ENCODE data around the gene PTPN3. TPM values are rescaled to one million over a fixed set of nuclear protein-coding genes. Genes with fewer than 3 reads are reported as not detected.

The PTPN3 gene
- total RNA-seq, 1 experiment from 2014 or later: 20.8 TPM

DNA sequence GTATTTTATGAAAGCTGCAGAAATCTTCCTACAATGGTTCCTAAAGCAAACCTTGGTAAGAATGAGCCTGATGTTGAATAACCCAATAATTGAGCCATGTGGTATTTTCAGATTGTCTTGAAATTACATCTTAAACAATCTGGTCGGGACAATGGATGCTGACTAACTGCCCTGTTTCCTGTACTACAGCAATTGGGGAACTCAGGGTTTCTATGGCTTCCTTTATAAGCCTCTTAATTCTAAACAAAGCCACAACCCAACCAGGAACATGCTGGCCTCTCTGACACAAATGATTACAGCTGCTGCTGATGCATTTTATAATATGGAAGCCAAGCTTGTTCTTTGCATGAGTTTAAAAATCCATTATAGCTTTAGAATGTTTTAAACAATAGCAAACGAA lies 30.2 kb downstream of the PTPN3 start:
- ChIA-PET CTCF (interaction anchor here (1.4 kb wide), 1 partner anchor 285 kb away, joined by 3 read pairs; no protein-coding TSS in a partner anchor), RAD21 (ENCODE audit: low non-redundant PET in 1 of 2, low total read pairs in 2 of 2, uncharacterized antibody in 2 of 2, unreplicated experiment in 2 of 2) (no interaction called here), POLR2A (no interaction called here)
- H3K79me2 ChIP-seq (ENCODE audit: insufficient read depth, low read length): peaks cover 50% of the 10 kb centered on the region
- H3K9me3 ChIP-seq (ENCODE audit: control insufficient read depth in 1 of 2, insufficient read depth in 1 of 2, low read depth in 1 of 2, low read length in 2 of 2): no peaks in the 10 kb centered on the region
- no peaks in the 10 kb centered on the region for H3K9me2 ChIP-seq (ENCODE audit: insufficient read depth)
- peaks cover 2 to 28% of the 10 kb centered on the region in 2 experiments; a peak in 3 of 4 replicates for H3K4me1 ChIP-seq (ENCODE audit: control insufficient read depth in 1 of 2, insufficient read depth in 2 of 2, low read length in 2 of 2)
- H3K4me3 ChIP-seq (replicated peaks in 1 of 2; ENCODE audit: low read depth in 1 of 2, low read length in 2 of 2): no peak overlapping the region
- no peak overlapping the region for H3K9ac ChIP-seq (ENCODE audit: low read length)
- DNase-seq (ENCODE audit: low read depth, low spot score): no peak
- no peak overlapping the region for H3K27ac ChIP-seq (ENCODE audit: low read depth, low read length)
- no TSS peak for BruUV-seq (replicated peaks)
- 0 out of 4 replicates have a peak, but pooled peaks cover 0 to 1% of the 10 kb centered on the region in 2 experiments for H3K36me3 ChIP-seq (ENCODE audit: control insufficient read depth in 1 of 2, insufficient read depth in 2 of 2, low read length in 2 of 2)
- TF ChIP-seq JUND (IDR thresholded peaks at IDR 0.05) (no peak), CEBPB (IDR thresholded peaks at IDR 0.05; ENCODE audit: low read depth) (no peak), EZH2phosphoT487 (IDR thresholded peaks at IDR 0.05; ENCODE audit: borderline replicate concordance) (no peak), SRF (IDR thresholded peaks at IDR 0.05; ENCODE audit: low read depth) (no peak), YY1 (IDR thresholded peaks at IDR 0.05; ENCODE audit: extremely low read depth, insufficient replicate concordance, low read depth, low read length) (no peak), EGR1 (IDR thresholded peaks at IDR 0.05; ENCODE audit: low read depth) (no peak), TCF7L2 (IDR thresholded peaks at IDR 0.05; ENCODE audit: borderline replicate concordance, extremely low read depth, insufficient read depth, insufficient read length) (no peak), ZNF274 (IDR thresholded peaks at IDR 0.05; ENCODE audit: low read depth, low read length) (no peak), POLR2A (IDR thresholded peaks at IDR 0.05; ENCODE audit: borderline replicate concordance, extremely low read depth, insufficient read depth, insufficient read length) (no peak)
- TF ChIP-seq, protein P1, sequence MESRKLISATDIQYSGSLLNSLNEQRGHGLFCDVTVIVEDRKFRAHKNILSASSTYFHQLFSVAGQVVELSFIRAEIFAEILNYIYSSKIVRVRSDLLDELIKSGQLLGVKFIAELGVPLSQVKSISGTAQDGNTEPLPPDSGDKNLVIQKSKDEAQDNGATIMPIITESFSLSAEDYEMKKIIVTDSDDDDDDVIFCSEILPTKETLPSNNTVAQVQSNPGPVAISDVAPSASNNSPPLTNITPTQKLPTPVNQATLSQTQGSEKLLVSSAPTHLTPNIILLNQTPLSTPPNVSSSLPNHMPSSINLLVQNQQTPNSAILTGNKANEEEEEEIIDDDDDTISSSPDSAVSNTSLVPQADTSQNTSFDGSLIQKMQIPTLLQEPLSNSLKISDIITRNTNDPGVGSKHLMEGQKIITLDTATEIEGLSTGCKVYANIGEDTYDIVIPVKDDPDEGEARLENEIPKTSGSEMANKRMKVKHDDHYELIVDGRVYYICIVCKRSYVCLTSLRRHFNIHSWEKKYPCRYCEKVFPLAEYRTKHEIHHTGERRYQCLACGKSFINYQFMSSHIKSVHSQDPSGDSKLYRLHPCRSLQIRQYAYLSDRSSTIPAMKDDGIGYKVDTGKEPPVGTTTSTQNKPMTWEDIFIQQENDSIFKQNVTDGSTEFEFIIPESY (IDR thresholded peaks at IDR 0.05; ENCODE audit: extremely low read depth, insufficient replicate concordance, low read length): no peak
- TF ChIP-seq, protein P2, sequence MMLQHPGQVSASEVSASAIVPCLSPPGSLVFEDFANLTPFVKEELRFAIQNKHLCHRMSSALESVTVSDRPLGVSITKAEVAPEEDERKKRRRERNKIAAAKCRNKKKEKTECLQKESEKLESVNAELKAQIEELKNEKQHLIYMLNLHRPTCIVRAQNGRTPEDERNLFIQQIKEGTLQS (IDR thresholded peaks at IDR 0.05): no peak
- H3K27me3 ChIP-seq (ENCODE audit: insufficient read depth, low read length): no peaks in the 10 kb centered on the region
- no peak overlapping the region for H3K4me2 ChIP-seq (ENCODE audit: low read length)
- H2AFZ ChIP-seq (ENCODE audit: low read depth, low read length, poor library complexity, severe bottlenecking): no peak overlapping the region
- H4K20me1 ChIP-seq (ENCODE audit: insufficient read depth): no peaks in the 10 kb centered on the region
- ATAC-seq: no peak
- intact Hi-C loops (cut with micrococcal nuclease): loop anchor here (5.0 kb wide), 1 partner anchor 66 kb away; no protein-coding TSS in a partner anchor

Measured in HCT116 (cell line).